GM23338 (cell line): Measurements from ENCODE around the gene OTUD1. TPM values are rescaled to one million over a fixed set of nuclear protein-coding genes. Genes with fewer than 3 reads are reported as not detected.

Source experiments
- ATAC-seq: fragments of 200-7000 bp; cut with Tn5 transposase; 3 replicates; pipeline ENCODE4 v1.9.1; 2020
- DNase-seq: peaks from one replicate; pipeline ENCODE4 v3.0.0-alpha.2; 2015; ENCODE audit warnings: low spot score
- H2AFZ ChIP-seq: fragments of 200-600 bp; sonication (generic); 2 replicates; pipeline ENCODE4 v1.8.0; 2016; ENCODE audit warnings: antibody characterized with exemption, mild to moderate bottlenecking, moderate library complexity
- H3F3A ChIP-seq: fragments of 200-600 bp; sonication (generic); replicated peaks from 2 replicates; pipeline ENCODE4 v1.8.0; 2017; ENCODE audit warnings: antibody characterized with exemption, mixed run types, low read depth
- H3K27ac ChIP-seq: fragments of 200-600 bp; sonication (generic); 2 replicates; pipeline ENCODE4 v1.6.1; 2016; ENCODE audit warnings: low read depth
- H3K27me3 ChIP-seq: fragments of 200-600 bp; sonication (generic); 2 replicates; pipeline ENCODE4 v1.8.0; 2016; ENCODE audit warnings: mild to moderate bottlenecking, mixed run types, moderate library complexity; ENCODE audit not compliant: insufficient read depth
- H3K36me3 ChIP-seq: fragments of 200-600 bp; sonication (generic); 2 replicates; pipeline ENCODE4 v1.8.0; 2016; ENCODE audit warnings: mild to moderate bottlenecking; ENCODE audit not compliant: insufficient read depth
- H3K4me1 ChIP-seq: fragments of 200-600 bp; sonication (generic); 2 replicates; pipeline ENCODE4 v1.8.0; 2016; ENCODE audit warnings: mild to moderate bottlenecking, moderate library complexity; ENCODE audit not compliant: insufficient read depth
- H3K4me2 ChIP-seq: fragments of 200-600 bp; sonication (generic); 2 replicates; pipeline ENCODE4 v1.7.1; 2017; ENCODE audit warnings: mixed run types
- H3K4me3 ChIP-seq: fragments of 200-600 bp; sonication (generic); 2 replicates; pipeline ENCODE4 v1.6.1; 2016; ENCODE audit warnings: mixed run types
- H3K79me2 ChIP-seq: fragments of 200-600 bp; sonication (generic); replicated peaks from 2 replicates; pipeline ENCODE4 v1.8.0; 2017; ENCODE audit warnings: mild to moderate bottlenecking; ENCODE audit not compliant: insufficient read depth
- H3K9me2 ChIP-seq: fragments of 200-600 bp; sonication (generic); 2 replicates; pipeline ENCODE4 v1.8.0; 2017; ENCODE audit not compliant: insufficient read depth
- H4K20me1 ChIP-seq: fragments of 200-600 bp; sonication (generic); replicated peaks from 2 replicates; pipeline ENCODE4 v1.8.0; 2017; ENCODE audit warnings: mild to moderate bottlenecking; ENCODE audit not compliant: insufficient read depth
- H3K27ac Mint-ChIP-seq: 2 replicates; pipeline ENCODE4 v1.8.0; 2020; ENCODE audit warnings: inconsistent platforms, mild to moderate bottlenecking, moderate library complexity, mixed read lengths
- H3K27me3 Mint-ChIP-seq: 3 replicates; pipeline ENCODE4 v1.8.0; 2022; ENCODE audit warnings: low read depth, mild to moderate bottlenecking, moderate library complexity, mixed read lengths, inconsistent platforms; ENCODE audit not compliant: insufficient read depth, poor library complexity
- H3K36me3 Mint-ChIP-seq: 3 replicates; pipeline ENCODE4 v1.8.0; 2021; ENCODE audit warnings: low read depth, mild to moderate bottlenecking, inconsistent platforms, moderate library complexity, mixed read lengths
- H3K4me1 Mint-ChIP-seq: 3 replicates; pipeline ENCODE4 v1.8.0; 2020; ENCODE audit warnings: mild to moderate bottlenecking, inconsistent platforms, mixed read lengths
- H3K4me3 Mint-ChIP-seq: 3 replicates; pipeline ENCODE4 v1.8.0; 2021; ENCODE audit warnings: moderate library complexity, mild to moderate bottlenecking, inconsistent platforms, mixed read lengths
- H3K9me3 Mint-ChIP-seq: 3 replicates; pipeline ENCODE4 v1.8.0; 2020; ENCODE audit warnings: moderate library complexity, mild to moderate bottlenecking, inconsistent platforms, mixed read lengths
- CREB1 ChIP-seq: fragments of 250-450 bp; sonication (Bioruptor Pico); IDR thresholded peaks from 2 replicates; pipeline ENCODE4 v1.5.0; 2020; ENCODE audit warnings: low read depth, mild to moderate bottlenecking, moderate library complexity
- CTCF ChIP-seq, 2 experiments: fragments of 200-600 bp in 1 of 2; sonication (generic) in 1 of 2; conservative IDR thresholded peaks; 2 replicates each; pipeline versions ENCODE4 v1.5.1 to v1.6.1; 2016 to 2017; ENCODE audit warnings: antibody characterized with exemption in 2 of 2, low read depth in 2 of 2, mild to moderate bottlenecking in 2 of 2, moderate library complexity in 1 of 2
- ETS1 ChIP-seq: IDR thresholded peaks from 2 replicates; pipeline ENCODE4 v1.6.1; 2016; ENCODE audit warnings: antibody characterized with exemption
- EZH2phosphoT487 ChIP-seq: fragments of 200-600 bp; sonication (generic); IDR thresholded peaks from one replicate; pipeline ENCODE4 v1.8.1; 2018; ENCODE audit warnings: antibody characterized with exemption; ENCODE audit not compliant: unreplicated experiment
- JUNB ChIP-seq: IDR thresholded peaks from one replicate; pipeline ENCODE4 v1.6.1; 2016; ENCODE audit warnings: antibody characterized with exemption; ENCODE audit not compliant: unreplicated experiment
- NANOG ChIP-seq: IDR thresholded peaks from 2 replicates; pipeline ENCODE4 v1.6.1; 2016; ENCODE audit warnings: antibody characterized with exemption, borderline replicate concordance
- POLR2AphosphoS5 ChIP-seq: IDR thresholded peaks from 2 replicates; pipeline ENCODE4 v1.6.1; 2016; ENCODE audit warnings: antibody characterized with exemption, low read depth
- ZNF462 ChIP-seq: fragments of 250-450 bp; sonication (Bioruptor Pico); IDR thresholded peaks from 2 replicates; pipeline ENCODE4 v1.5.0; 2020; ENCODE audit warnings: mild to moderate bottlenecking, moderate library complexity
- polyA plus RNA-seq: library from polyadenylated mRNA; unstranded; fragments of >200 nt; fragmentation: Nextera tagmentation; extraction: Ambion mirVana; gene quantifications from 2 replicates; pipeline ENCODE4 v1.2.1, GENCODE V29; 2016
- total RNA-seq: library from RNA; depleted of rRNA; stranded (reverse); fragments of >200 nt; shearing (Covaris generic); gene quantifications from 2 replicates; pipeline ENCODE4 v1.2.3, GENCODE V29; 2014

Gene OTUD1
- total and polyA plus RNA-seq, 2 experiments from 2014 or later: 2.5 to 8.3 TPM

GRCh38 chr10:23391821-23392220 lies 47.1 kb upstream of the OTUD1 start:
- Mint-ChIP-seq H3K4me1 (no peaks in the 10 kb centered on the region), H3K27me3 (peaks cover 5% of the 10 kb centered on the region), H3K27ac (no peak overlapping the region), H3K9me3 (no peaks in the 10 kb centered on the region), H3K4me3 (no peak overlapping the region), H3K36me3 (no peaks in the 10 kb centered on the region)
- H3K4me2 ChIP-seq: no peak overlapping the region
- ATAC-seq (no peak), DNase-seq (no peak)
- no peaks in the 10 kb centered on the region for H3K79me2 ChIP-seq
- H3K36me3 ChIP-seq: no peaks in the 10 kb centered on the region
- H4K20me1 ChIP-seq: no peaks in the 10 kb centered on the region
- no peaks in the 10 kb centered on the region for H3K9me2 ChIP-seq
- no peaks in the 10 kb centered on the region for H3K4me1 ChIP-seq
- no peaks in the 10 kb centered on the region for H3F3A ChIP-seq
- no peak overlapping the region for H2AFZ ChIP-seq
- H3K4me3 ChIP-seq: no peak overlapping the region
- H3K27ac ChIP-seq: no peak overlapping the region
- no peak for TF ChIP-seq POLR2AphosphoS5
- no peaks in the 10 kb centered on the region for H3K27me3 ChIP-seq

- no peaks in the 10 kb centered on the region for H3K79me2 ChIP-seq
- no peaks in the 10 kb centered on the region for H4K20me1 ChIP-seq
- H3K9me2 ChIP-seq: no peaks in the 10 kb centered on the region
- peaks cover 5% of the 10 kb centered on the region for H3K27me3 Mint-ChIP-seq
- no peaks in the 10 kb centered on the region for H3K36me3 ChIP-seq
- H3K36me3 Mint-ChIP-seq: no peaks in the 10 kb centered on the region
- no peak overlapping the region for H2AFZ ChIP-seq
- TF ChIP-seq NANOG: no peak
- no peak for TF ChIP-seq CREB1 (CRISPR knock-in tag)
- TF ChIP-seq POLR2AphosphoS5: no peak
- H3K4me3 Mint-ChIP-seq: no peak overlapping the region
- ATAC-seq (no peak), DNase-seq (no peak)
- H3K4me3 ChIP-seq: no peak overlapping the region
- H3K4me1 Mint-ChIP-seq: no peaks in the 10 kb centered on the region; the same call in 2 of the 3 replicates
- H3K4me2 ChIP-seq: no peak overlapping the region
- no peaks in the 10 kb centered on the region for H3F3A ChIP-seq
- H3K27me3 ChIP-seq: no peaks in the 10 kb centered on the region
- no peak overlapping the region for H3K27ac Mint-ChIP-seq
- H3K27ac ChIP-seq: no peak overlapping the region
- H3K9me3 Mint-ChIP-seq: no peaks in the 10 kb centered on the region
- H3K4me1 ChIP-seq: no peaks in the 10 kb centered on the region
Measured at GRCh38 chr10:23395017-23395416, 43.9 kb upstream of the OTUD1 start.

- H3K4me2 ChIP-seq: no peak overlapping the region
- no peaks in the 10 kb centered on the region for H4K20me1 ChIP-seq
- no peaks in the 10 kb centered on the region for H3K4me1 ChIP-seq
- no peak for ATAC-seq
- Mint-ChIP-seq H3K4me3 (no peak overlapping the region), H3K36me3 (no peaks in the 10 kb centered on the region), H3K4me1 (no peaks in the 10 kb centered on the region; the same call in 2 of the 3 replicates), H3K9me3 (no peaks in the 10 kb centered on the region), H3K27me3 (peaks cover 5% of the 10 kb centered on the region), H3K27ac (no peak overlapping the region)
- no peaks in the 10 kb centered on the region for H3K36me3 ChIP-seq
- no peaks in the 10 kb centered on the region for H3K27me3 ChIP-seq
- no peaks in the 10 kb centered on the region for H3K9me2 ChIP-seq
- H3F3A ChIP-seq: no peaks in the 10 kb centered on the region
- no peak for DNase-seq
- H3K4me3 ChIP-seq: no peak overlapping the region
- no peak overlapping the region for H3K27ac ChIP-seq
- H2AFZ ChIP-seq: no peak overlapping the region
- H3K79me2 ChIP-seq: no peaks in the 10 kb centered on the region
- no peak for TF ChIP-seq JUNB
- no peak for TF ChIP-seq CTCF (conservative IDR thresholded peaks at IDR 0.05; ENCODE audit: low read depth in 2 of 2)
- TF ChIP-seq ETS1: no peak
- no peak for TF ChIP-seq EZH2phosphoT487
- TF ChIP-seq ZNF462 (CRISPR knock-in tag): no peak
Measured at GRCh38 chr10:23396695-23397094, 42.2 kb upstream of the OTUD1 start.
